ELR (cell line): Measurements from ENCODE around the gene RFC2.
"Not testable (repeated sequence)": the region's sequence is repeated elsewhere in the genome, so short reads cannot be mapped to it uniquely, and the experiment has no call there.

Source experiments
- DNase-seq: peaks from one replicate; pipeline ENCODE4 v3.0.0-alpha.2; 2015; ENCODE audit warnings: low read depth

The RFC2 gene

DNA sequence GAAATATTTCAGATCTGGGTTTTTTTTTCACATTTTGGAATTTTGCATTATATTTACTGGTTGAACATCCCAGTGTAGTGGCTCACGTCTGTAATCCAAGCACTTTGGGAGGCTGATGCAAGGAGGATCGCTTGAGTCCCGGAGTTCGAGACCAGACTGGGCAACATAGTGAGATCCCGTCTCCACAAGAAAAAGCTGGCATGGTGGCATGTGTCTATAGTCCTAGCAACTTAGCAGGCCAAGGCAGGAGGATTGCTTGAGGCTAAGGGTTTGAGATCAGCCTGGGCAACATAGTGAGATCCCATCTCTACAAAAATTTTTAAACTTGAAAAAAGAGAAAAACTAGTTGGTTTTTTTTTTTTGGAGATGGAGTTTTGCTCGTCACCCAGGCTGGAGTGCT is 6.0 kb downstream of the RFC2 start:
- DNase-seq = no peak

- no peak for DNase-seq
Observed at GRCh38 chr7:74246497-74246896, 7.7 kb downstream of the RFC2 start.

DNA sequence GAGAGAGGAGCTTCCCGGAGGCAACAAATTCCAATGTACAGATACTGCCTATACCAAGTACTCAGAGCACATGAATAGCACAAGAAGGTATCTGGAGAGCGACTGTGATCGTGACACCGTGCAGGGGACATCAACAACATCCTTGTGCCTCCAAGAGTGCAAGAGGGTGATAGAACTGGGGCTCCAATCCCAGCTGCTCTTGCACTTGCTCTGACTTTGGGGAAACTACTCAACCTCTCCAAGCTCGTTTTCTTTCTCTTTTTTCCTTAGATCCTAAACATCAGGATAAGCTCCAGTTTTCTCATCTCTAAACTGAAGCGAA is 12.1 kb downstream of the RFC2 start:
- DNase-seq = no peak

GRCh38 chr7:74240482-74240881 is 13.7 kb downstream of the RFC2 start:
- DNase-seq = no peak

DNA sequence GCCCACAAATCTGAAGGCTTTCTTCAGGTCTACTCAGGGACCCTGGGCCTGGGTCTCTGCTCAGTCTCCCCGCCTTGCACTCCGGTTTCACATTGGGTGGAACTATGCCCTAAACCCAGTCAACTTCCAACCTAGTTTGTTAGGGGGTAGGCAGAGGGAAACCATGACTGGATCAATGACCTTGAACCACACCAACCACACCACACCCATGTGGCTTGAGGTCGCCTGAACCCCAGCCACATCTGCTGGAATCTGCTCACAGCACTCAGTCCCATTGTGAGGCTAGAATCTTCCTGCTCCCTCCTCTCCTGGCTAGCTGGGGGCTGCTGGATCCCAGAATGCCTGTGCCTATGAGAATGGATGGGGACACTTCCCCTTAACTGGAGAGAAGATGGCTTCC is 17.9 kb downstream of the RFC2 start:
- no peak for DNase-seq

DNA sequence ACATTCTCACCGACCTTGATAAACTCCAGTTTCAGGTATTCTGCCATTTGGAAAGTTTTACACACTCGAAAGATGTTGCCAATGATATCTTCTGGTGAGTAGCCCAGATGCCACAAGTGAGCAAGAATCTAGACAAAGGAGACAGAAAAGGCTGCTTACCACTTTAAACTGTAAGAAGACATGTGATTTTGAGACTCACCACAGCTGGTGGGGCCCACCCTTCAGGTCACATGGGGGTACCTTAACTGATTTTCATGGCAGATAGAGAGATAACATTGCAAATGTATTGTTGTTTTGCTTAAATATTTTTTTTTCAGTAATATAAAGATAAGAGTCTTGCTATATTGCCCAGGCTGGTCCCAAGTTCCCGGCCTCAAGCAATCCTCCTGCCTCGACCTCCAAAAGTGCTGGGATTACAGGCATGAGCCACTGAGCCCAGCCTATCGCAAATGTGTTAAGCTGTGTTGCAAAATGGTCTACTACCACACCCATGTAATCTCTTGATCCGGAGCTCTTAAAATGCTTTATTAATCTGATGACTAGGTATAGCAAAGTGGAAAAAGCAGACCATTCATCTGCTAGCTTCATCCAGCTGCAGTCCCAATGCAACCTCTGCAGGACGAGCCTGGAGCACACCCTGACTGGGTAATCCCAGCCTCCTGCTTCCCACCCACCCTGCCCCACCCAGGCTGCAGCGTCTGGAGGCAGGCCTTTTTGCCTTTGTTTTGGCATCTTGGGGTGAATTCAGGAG is 18.5 kb downstream of the RFC2 start:
- DNase-seq = no peak

DNA sequence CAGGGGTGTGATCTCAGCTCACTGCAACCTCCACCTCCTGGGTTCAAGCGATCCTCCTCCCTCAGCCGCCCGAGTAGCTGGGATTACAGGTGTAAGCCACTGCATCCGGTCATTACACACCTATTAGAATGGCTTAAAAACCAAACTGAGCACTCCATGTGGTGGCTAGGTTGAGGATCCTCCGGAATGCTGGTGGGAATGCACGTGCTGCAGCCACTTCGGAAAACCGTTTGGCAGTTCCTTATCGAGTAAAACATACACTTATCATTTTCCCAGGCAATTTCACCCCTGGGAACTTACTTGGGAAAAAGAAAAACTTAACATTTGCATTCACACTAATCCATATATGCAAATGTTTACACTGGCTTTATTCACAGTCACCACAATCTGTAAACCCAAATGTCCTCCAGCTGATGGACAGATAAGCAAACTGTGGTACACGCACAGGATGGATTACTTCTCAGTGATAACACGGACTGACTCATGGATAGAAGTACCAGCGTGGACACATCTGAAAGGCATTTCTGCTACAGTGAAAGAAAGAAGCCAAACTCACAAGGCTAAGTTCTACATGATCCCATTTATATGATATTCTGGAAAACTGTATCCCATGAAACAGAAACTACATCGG is 20.4 kb downstream of the RFC2 start:
- DNase-seq = peak; percentile 79

- no peak for DNase-seq
Observed at GRCh38 chr7:74231232-74231590, 23.0 kb downstream of the RFC2 start.

DNA sequence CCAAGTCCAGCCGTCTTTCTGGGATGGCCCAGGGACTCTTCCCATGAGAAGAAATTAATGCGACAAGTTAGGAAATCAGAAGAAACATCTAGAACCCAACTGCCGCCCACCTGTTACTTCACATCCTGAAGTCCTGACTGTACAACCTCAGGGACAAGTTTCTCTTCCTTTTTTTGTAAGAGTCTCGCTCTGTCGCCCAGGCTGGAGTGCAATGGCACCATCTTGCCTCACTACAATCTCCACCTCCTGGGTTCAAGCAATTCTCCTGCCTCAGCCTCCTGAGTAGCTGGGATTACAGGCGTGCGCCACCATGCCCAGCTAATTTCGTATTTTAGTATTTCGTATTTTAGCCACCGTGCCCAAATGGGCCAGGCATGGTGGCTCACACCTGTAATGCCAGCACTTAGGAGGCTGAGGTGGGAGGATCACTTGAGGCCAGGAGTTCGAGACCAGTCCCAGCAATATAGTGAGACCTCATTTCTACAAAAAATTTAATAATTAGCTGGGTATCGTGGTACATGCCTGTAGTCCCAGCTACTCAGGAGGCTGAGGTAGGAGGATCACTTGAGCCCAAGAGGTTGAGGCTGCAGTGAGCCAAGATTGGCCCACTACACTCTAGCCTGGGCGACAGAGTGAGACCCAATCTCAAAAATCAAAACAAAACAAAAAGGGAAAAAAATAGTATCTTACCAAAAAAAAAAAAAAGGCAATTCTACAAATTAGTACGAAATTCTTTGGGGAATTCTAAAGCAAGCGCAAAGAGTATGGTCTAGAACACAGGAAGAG is 23.6 kb downstream of the RFC2 start:
- no peak for DNase-seq

GRCh38 chr7:74228951-74229900 is 25.0 kb downstream of the RFC2 start:
- DNase-seq = no peak

DNA sequence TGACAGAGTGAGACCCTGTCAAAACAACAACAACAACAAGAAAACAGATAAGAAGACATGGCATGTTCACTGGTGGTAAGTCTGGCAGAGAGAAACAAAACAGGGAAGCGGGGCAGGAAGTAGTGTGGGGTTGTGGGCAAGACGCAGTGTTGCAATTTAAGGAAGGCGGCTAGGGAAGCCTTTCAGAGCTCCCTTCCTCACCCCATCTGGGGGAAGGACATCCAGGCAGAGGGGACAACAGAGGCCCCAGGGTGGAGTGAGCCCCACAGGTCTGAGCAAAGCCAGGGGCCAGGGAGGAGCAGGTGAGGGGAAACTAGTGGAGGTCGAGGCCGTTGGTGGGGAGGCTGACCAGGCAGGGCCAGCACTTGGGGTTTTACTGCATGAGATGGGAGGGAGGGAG is 27.6 kb downstream of the RFC2 start:
- no peak for DNase-seq

DNA sequence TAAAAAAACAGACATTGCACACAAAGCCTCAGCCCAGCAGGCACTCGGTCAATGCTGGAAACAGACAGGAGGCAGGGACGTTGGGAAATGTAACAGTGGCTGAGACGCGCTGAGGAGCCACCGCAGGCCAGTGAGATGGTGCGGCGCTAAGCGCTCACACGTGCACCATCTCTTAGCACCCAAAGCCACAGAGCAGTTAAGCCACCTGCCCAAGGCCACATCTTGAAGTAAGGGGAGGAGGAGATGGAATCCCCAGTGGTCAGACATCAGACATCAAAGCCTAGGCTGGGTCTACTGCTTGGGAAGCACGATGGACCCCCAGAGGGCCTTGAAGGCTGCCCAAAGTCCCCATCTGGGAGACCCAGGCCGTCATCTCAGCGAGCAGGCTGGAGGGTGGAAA is 28.8 kb downstream of the RFC2 start:
- no peak for DNase-seq

DNA sequence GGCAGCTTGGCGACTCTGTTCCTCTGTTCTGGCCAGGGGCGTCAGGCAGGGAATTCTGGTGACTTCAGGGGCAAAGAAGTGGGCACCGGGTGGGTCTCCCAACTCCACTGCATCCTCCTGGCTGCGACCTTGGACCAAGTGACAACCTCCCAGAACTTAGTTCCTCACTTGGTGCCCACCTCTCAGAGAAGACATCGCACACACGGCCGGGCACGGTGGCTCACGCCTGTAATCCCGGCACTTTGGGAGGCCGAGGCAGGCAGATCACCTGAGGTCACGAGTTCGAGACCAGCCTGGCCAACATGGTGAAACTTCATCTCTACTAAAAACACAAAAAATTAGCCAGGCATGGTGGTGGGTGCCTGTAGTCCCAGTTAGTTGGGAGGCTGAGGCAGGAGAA is 29.3 kb downstream of the RFC2 start:
- not testable (repeated sequence) for DNase-seq

DNA sequence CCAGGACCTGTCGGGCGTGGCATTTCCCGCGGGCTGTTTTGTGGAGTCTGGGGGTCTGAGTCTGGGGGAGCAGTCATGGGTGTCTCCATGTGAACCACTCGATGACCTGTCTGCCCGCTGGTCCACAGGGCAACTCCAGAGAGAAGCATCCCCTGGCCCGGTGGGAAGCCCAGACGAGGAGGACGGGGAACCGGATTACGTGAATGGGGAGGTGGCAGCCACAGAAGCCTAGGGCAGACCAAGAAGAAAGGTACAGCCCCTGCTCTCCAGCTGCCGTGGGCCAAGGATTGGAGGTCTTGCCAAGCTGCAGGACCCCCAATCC is 29.7 kb downstream of the RFC2 start:
- DNase-seq = no peak

- no peak for DNase-seq
Observed at GRCh38 chr7:74223711-74224510, 30.3 kb downstream of the RFC2 start.

DNA sequence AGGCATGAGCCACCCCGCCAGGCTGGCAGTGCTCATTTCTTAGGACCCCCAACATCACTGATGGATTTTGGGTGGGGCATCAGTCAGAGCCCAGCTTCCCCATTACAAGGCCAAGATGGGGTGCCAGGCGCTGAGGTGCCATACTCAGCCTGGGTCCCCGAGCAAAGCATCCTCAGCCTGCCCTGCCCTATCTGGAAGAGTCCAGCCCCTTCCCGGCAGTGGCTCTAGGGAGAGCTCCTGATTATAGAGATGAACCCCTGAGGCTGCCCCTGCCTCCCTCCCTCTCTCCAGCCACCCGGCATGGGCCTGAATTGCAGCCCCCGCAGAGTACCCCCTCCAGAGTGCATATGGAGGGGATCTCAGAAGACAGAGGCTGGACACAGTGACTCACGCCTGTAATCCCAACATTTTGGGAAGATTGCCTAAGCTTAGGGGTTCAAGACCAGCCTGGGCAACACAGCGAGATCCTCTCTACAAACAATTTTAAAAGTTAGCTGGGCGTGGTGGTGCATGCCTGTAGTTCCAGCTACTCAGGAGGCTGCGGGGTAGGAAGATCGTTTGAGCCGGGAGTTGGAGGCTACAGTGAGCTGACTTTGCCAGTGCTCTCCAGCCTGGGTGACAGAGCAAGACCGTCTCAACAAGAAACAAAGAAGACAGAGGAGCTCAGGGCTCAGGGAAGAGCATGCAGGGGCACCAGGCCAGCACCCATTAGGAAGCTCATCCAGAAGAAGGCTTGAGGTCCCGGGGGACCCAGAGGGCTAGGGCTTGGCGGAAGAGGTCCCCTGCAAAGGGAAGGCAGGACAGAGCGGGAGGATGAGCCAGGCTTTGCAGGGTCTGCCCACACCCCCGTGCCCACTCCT is 31.1 kb downstream of the RFC2 start:
- no peak for DNase-seq

- no peak for DNase-seq
Observed at GRCh38 chr7:74221713-74222112, 32.5 kb downstream of the RFC2 start.

DNA sequence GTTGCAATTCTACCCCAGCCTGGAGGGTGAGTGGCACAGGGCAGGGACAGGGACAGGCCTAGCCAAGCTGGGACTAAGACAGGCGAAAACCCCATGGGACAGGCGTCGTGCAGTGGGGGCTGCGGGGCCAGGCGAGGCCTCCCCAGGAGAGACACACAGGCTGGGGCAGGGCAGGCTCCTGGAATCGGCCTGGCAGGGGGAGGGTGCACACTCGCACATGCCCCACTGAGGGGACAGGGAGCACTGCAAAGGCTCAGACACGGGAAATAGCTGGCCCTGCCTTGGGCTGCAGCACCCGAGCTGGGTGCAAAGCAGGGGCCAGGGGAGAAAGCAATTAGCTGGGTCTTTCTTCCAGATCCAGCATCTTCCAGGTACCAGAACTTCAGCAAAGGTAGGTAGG is 34.0 kb downstream of the RFC2 start:
- DNase-seq = no peak

DNA sequence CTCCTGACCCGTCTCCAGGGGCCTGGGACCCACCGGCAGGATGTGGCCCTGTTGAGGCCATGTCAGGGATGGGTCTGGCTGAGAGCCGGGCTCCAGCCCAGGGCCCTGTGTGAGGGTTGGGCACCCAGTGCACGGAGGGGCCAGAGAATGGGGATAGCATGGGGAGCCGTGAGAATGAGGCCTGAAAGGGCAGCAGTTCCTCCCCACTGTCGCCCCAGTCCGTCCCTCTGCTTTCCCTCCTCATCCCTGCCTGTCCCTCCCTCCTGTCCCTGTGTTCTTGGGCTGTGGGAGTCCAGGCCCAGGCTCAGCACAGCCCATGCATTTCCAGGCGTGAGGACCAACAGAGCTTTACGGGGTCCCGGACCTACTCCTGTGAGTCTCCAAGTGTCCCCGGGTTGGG is 34.8 kb downstream of the RFC2 start:
- DNase-seq = no peak

- DNase-seq = no peak
Observed at GRCh38 chr7:74218343-74218698, 35.9 kb downstream of the RFC2 start.
